ENCODE data around the gene ASPN. TPM values are rescaled to one million over a fixed set of nuclear protein-coding genes. Genes with fewer than 3 reads are reported as not detected.

ASPN gene
- total RNA-seq, 4 donors from 2014 or later, result 3.3 to 18.4 (median 5.5) TPM

DNA sequence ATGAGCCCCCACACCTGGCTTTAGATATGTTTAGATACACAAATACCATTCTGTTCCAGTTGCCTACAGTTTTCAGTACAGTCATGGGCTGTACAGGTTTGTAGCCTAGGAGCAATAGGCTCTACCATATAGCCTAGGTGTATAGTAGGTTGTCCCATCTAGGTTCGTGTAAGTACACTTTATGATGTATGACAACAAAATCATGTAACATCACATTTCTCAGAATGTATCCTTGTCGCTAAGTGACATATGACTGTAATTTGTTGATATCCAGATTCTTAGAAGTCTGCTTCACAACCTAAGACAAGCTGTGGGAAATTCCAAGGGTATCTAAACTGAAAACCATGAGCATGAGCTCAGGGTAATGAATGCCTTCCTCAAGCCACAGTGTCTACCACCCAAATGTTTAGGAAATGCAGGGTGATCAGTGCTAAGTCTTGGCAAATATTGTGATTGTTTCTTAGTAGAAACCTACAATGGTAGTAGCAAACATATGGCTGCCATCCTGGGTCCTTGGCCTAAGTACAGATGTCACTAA is 45.1 kb upstream of the ASPN start:
- WGBS, 2 donors, result 94 to 100% methylated on average over 2 of the region's 2 CpGs
- Histone ChIP-seq H3K4me3 (no peak overlapping the region), H3K9me3 (peaks cover 0 to 27% (median 0%) of the 10 kb centered on the region in 4 donors), H3K27me3 (no peaks in the 10 kb centered on the region), H3K27ac (no peak overlapping the region), H3K36me3 (peaks cover 0 to under 1% (median 0%) of the 10 kb centered on the region in 3 donors), H3K4me1 (no peaks in the 10 kb centered on the region)
- DNase-seq (ENCODE audit: low spot score in 2 of 2), result no peak
- TF ChIP-seq, protein P1, sequence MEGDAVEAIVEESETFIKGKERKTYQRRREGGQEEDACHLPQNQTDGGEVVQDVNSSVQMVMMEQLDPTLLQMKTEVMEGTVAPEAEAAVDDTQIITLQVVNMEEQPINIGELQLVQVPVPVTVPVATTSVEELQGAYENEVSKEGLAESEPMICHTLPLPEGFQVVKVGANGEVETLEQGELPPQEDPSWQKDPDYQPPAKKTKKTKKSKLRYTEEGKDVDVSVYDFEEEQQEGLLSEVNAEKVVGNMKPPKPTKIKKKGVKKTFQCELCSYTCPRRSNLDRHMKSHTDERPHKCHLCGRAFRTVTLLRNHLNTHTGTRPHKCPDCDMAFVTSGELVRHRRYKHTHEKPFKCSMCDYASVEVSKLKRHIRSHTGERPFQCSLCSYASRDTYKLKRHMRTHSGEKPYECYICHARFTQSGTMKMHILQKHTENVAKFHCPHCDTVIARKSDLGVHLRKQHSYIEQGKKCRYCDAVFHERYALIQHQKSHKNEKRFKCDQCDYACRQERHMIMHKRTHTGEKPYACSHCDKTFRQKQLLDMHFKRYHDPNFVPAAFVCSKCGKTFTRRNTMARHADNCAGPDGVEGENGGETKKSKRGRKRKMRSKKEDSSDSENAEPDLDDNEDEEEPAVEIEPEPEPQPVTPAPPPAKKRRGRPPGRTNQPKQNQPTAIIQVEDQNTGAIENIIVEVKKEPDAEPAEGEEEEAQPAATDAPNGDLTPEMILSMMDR (IDR thresholded peaks at IDR 0.05), result no peak
- TF ChIP-seq EP300 (IDR thresholded peaks at IDR 0.05) (no peak), POLR2A (IDR thresholded peaks at IDR 0.05) (no peak)

DNA sequence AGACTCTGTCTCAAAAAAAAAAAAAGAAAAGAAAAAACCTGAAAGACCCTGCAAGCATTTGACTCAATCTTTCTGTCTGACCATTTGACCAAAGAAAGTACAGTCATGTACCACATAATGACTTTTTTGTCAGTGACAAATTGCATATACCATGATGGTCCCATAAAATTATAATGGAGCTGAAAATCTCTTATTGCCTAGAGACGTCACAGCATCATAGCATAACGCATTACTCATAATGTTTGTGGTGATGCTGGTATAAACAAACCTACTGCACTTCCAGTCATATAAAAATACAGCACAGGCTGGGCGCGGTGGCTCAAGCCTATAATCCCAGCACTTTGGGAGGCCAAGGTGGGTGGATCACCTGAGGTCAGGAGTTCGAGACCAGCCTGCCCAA is 43.0 kb upstream of the ASPN start:
- Histone ChIP-seq H3K36me3 (peaks cover 0 to 5% (median 0%) of the 10 kb centered on the region in 3 donors), H3K4me1 (no peaks in the 10 kb centered on the region), H3K4me3 (no peak overlapping the region), H3K27ac (no peak overlapping the region), H3K9me3 (peaks cover 0 to 7% (median 0%) of the 10 kb centered on the region in 4 donors), H3K27me3 (no peaks in the 10 kb centered on the region)
- DNase-seq (ENCODE audit: low spot score in 2 of 2), result no peak
- TF ChIP-seq POLR2A (IDR thresholded peaks at IDR 0.05) (no peak), EP300 (IDR thresholded peaks at IDR 0.05) (no peak)
- TF ChIP-seq, protein P1 (IDR thresholded peaks at IDR 0.05), result no peak
- WGBS, 2 donors, result 90 to 92% methylated on average over 5 of the region's 5 CpGs

DNA sequence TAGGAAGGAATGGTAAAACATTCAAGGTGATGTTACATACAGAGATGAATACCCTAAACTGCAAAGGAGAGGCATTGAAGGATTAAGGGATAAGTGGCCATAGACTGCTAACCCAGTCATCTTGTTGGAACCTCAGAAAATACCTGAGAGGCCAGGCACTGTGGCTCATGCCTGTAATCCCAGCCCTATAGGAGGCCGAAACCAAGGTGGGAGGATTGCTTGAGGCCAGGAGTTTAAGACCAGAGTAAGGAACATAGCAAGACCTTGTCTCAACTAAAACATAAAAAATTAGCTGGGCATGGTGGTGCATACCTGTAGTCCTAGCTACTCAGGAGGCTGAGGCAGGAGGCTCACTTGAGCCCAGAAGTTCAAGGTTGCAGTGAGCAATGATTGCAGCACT is 42.6 kb upstream of the ASPN start:
- H3K9me3 ChIP-seq, result peaks cover 0 to 2% (median 0%) of the 10 kb centered on the region in 4 donors
- WGBS, 2 donors, result 90 to 100% methylated on average over 1 of the region's 1 CpG
- no peaks in the 10 kb centered on the region for H3K4me1 ChIP-seq
- no peak overlapping the region for H3K27ac ChIP-seq
- H3K27me3 ChIP-seq, result no peaks in the 10 kb centered on the region
- H3K36me3 ChIP-seq, result peaks cover 0 to 5% (median 0%) of the 10 kb centered on the region in 3 donors
- DNase-seq (ENCODE audit: low spot score in 2 of 2), result no peak
- TF ChIP-seq, protein P1 (IDR thresholded peaks at IDR 0.05), result no peak
- TF ChIP-seq EP300 (IDR thresholded peaks at IDR 0.05), result no peak
- no peak for TF ChIP-seq POLR2A (IDR thresholded peaks at IDR 0.05)
- no peak overlapping the region for H3K4me3 ChIP-seq

DNA sequence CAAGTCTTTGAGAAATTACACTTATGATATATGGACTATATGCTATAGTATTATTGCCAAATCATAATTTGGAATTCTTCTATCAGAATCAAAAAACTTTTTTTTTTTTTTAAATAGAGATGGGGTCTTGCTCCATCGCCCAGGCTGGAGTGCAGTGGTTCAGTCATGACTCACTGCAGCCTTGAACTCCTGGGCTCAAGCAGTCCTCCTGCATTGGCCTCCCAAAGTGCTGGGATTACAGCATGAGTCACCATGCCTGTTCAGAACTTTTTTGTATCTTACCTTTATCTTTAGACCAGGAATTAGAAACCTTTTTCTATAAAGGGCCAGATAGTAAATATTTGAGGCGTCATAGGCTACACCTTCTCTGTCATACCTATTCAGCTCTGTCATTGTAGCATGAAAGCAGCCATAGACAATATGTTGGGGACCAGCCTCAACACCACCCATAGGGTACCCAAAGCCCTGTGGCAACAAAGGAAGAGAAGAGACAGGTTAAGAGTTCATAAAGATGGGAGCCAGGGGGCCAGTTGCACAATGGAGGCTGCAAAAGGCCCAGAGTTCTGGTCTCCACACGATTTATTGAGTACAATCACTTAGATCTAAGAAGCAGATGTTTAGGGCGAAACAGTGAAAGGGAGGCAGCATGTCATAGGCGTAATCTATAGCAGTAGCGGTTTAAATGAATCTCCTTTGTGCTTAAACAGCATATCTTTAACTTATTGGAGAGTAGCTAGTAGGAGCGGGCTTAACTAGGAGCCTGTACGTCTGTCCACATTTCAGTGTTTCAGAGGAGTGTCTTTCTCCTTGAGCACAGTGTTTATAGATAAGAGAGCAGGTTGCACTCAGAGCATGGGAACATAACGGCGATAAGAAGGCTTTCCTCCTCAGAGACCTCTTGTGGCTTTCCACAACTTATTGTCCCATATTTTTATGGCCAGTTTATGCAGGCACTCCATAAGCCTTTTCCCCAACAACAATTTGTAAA is 41.0 kb upstream of the ASPN start:
- H3K27me3 ChIP-seq, result no peaks in the 10 kb centered on the region
- TF ChIP-seq POLR2A (IDR thresholded peaks at IDR 0.05) (no peak), EP300 (IDR thresholded peaks at IDR 0.05) (no peak)
- TF ChIP-seq, protein P1 (IDR thresholded peaks at IDR 0.05), result no peak
- no peaks in the 10 kb centered on the region for H3K9me3 ChIP-seq
- no peaks in the 10 kb centered on the region for H3K4me1 ChIP-seq
- DNase-seq (ENCODE audit: low spot score in 2 of 2), result no peak
- 85 to 86% methylated on average over 10 of the region's 10 CpGs for WGBS, 2 donors
- H3K4me3 ChIP-seq, result no peak overlapping the region
- H3K27ac ChIP-seq, result no peak overlapping the region
- H3K36me3 ChIP-seq, result peaks cover 0 to 7% (median 0%) of the 10 kb centered on the region in 3 donors

DNA sequence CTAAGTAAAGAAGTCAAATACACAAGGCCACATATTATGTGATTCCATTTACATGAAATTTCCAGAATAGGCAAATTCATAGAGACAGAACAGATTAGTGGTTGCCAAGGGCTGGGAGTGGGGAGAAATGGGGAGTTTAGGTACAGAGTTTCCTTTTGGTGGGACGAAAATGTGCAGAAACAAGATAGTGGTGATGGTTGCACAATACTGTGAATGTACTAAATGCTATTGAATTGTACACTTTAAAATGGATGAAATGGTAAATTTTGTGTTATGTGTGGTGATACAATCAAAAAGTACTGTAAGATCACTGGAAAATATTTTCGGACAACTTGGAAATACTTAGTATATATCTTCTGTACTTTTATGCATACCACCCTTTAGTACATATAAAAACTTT is 38.5 kb upstream of the ASPN start:
- TF ChIP-seq EP300 (IDR thresholded peaks at IDR 0.05) (no peak), POLR2A (IDR thresholded peaks at IDR 0.05) (no peak)
- TF ChIP-seq, protein P1 (IDR thresholded peaks at IDR 0.05), result no peak
- peaks cover 0 to 20% (median 0%) of the 10 kb centered on the region in 3 donors for H3K36me3 ChIP-seq
- WGBS, 2 donors, result 96 to 97% methylated on average over 2 of the region's 2 CpGs
- no peaks in the 10 kb centered on the region for H3K4me1 ChIP-seq
- H3K4me3 ChIP-seq, result no peak overlapping the region
- no peak overlapping the region for H3K27ac ChIP-seq
- H3K27me3 ChIP-seq, result no peaks in the 10 kb centered on the region
- no peaks in the 10 kb centered on the region for H3K9me3 ChIP-seq
- DNase-seq (ENCODE audit: low spot score in 2 of 2), result no peak
